ENCODE results near the gene SPTSSA.
"Not testable (repeated sequence)": the region's sequence is repeated elsewhere in the genome, so short reads cannot be mapped to it uniquely, and the experiment has no call there.

The SPTSSA gene

GRCh38 chr14:34387974-34388516, 74.0 kb downstream of the SPTSSA start:
- DNase-seq (ENCODE audit: extremely low read depth, low read depth): no peak

DNA sequence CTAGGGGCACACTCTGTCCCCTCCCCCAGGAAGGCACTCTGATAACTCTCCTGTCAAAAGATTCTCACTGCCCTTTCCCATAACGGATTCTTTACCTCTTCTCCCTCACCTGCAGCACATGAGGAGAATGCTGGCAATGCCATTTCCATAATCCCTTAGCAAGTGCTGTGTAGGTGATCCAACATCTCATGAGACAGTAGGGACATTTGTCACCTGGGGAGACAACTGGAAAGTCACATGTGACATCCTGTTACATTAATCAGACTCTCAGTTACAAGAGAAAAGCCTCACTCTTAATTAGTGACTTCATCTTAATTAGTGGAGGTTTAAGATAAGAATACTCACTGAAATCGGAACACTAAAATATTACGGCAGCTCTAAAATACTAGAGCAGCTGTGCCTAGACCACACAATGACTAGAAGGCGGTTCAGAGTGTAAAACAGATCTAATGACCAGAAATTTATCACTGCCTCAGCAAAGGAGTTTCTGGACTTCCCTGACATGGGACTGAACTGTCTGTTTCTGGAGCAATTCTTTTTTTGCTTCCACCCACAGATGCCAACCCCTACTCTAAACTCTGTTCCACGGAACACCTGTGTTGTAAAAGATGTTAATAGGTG, 75.1 kb downstream of the SPTSSA start:
- TF ChIP-seq CTCF (IDR thresholded peaks at IDR 0.05; ENCODE audit: low read depth, low read length): no peak
- no peak for DNase-seq (ENCODE audit: extremely low read depth, low read depth)

More at GRCh38 chr14:34387974-34388516, 74.0 kb downstream of the SPTSSA start:
- TF ChIP-seq CTCF (IDR thresholded peaks at IDR 0.05; ENCODE audit: low read depth, low read length): no peak

DNA sequence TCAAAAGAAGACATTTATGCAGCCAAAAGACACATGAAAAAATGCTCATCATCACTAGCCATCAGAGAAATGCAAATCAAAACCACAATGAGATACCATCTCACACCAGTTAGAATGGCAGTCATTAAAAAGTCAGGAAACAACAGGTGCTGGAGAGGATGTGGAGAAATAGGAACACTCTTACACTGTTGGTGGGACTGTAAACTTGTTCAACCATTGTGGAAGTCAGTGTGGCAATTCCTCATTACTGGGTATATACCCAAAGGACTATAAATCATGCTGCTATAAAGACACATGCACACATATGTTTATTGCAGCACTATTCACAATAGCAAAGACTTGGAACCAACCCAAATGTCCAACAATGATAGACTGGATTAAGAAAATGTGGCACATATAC, 76.2 kb downstream of the SPTSSA start:
- not testable (repeated sequence) for DNase-seq (ENCODE audit: extremely low read depth, low read depth)

DNA sequence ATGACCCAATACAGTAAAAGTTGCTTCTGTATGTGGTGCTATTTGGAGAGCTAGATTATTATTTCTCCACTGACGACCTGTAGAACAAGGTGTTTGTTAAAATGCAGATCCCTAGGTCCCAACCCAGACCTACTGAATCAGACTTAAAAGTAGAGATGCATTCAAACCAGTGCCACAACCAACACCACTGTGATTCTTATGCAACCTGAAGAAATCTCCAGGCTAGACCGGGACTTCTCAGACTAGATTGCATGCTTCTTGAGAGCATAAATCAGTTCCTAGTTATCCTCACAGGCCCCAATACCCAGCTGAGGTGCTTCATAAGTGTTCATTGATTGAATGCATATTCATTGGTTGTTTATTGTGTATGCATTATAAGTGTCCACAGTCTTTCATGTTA, 78.2 kb downstream of the SPTSSA start:
- TF ChIP-seq CTCF (IDR thresholded peaks at IDR 0.05; ENCODE audit: low read depth, low read length): no peak
- no peak for DNase-seq (ENCODE audit: extremely low read depth, low read depth)

Data from AG09319 (cell line).